ENCODE measurements around the gene SEPTIN11. TPM values are rescaled to one million over a fixed set of nuclear protein-coding genes. Genes with fewer than 3 reads are reported as not detected.

SEPTIN11 gene
- total RNA-seq, 2 donors from 2014 or later, result 41.9 to 48.3 TPM

- H3K4me3 ChIP-seq, result no peak overlapping the region
- H3K27ac ChIP-seq, result no peak overlapping the region
- TF ChIP-seq POLR2A (IDR thresholded peaks at IDR 0.05), result no peak
- no peak for TF ChIP-seq CTCF (IDR thresholded peaks at IDR 0.05)
- H3K36me3 ChIP-seq (replicated peaks in 1 of 2; ENCODE audit: insufficient read depth in 1 of 2, low read depth in 2 of 2), result no peaks in the 10 kb centered on the region
- intact Hi-C loops (cut with DNase I), result no loop called here
- peaks cover 13% of the 10 kb centered on the region for H3K4me1 ChIP-seq
- H3K27me3 ChIP-seq, result no peaks in the 10 kb centered on the region
- ATAC-seq (no peak), DNase-seq (no peak)
- H3K9me3 ChIP-seq, result no peaks in the 10 kb centered on the region
- WGBS, 2 donors, result 78 to 80% methylated on average over 1 of the region's 1 CpG
Observed at GRCh38 chr4:76972306-76972705, 22.8 kb downstream of the SEPTIN11 start.

GRCh38 chr4:76974150-76974549, 24.6 kb downstream of the SEPTIN11 start:
- Histone ChIP-seq H3K9me3 (no peaks in the 10 kb centered on the region), H3K27ac (no peak overlapping the region), H3K36me3 (replicated peaks in 1 of 2; ENCODE audit: insufficient read depth in 1 of 2, low read depth in 2 of 2) (no peaks in the 10 kb centered on the region), H3K4me1 (peaks cover 13% of the 10 kb centered on the region), H3K4me3 (no peak overlapping the region), H3K27me3 (no peaks in the 10 kb centered on the region)
- WGBS, 2 donors, result 96 to 97% methylated on average over 2 of the region's 2 CpGs
- DNase-seq (no peak), ATAC-seq (no peak)
- intact Hi-C loops (cut with DNase I), result no loop called here
- TF ChIP-seq CTCF (IDR thresholded peaks at IDR 0.05), result no peak
- no peak for TF ChIP-seq POLR2A (IDR thresholded peaks at IDR 0.05)

- Histone ChIP-seq H3K36me3 (replicated peaks in 1 of 2; ENCODE audit: insufficient read depth in 1 of 2, low read depth in 2 of 2) (no peaks in the 10 kb centered on the region), H3K27me3 (no peaks in the 10 kb centered on the region), H3K9me3 (no peaks in the 10 kb centered on the region), H3K27ac (no peak overlapping the region), H3K4me3 (no peak overlapping the region), H3K4me1 (peaks cover 19% of the 10 kb centered on the region)
- no peak for DNase-seq
- no peak for ATAC-seq
- TF ChIP-seq CTCF (IDR thresholded peaks at IDR 0.05) (no peak), POLR2A (IDR thresholded peaks at IDR 0.05) (no peak)
- intact Hi-C loops (cut with DNase I), result no loop called here
Observed at GRCh38 chr4:76977113-76977512, 27.6 kb downstream of the SEPTIN11 start.

- DNase-seq, result no peak
- Histone ChIP-seq H3K27ac (no peak overlapping the region), H3K4me3 (no peak overlapping the region), H3K9me3 (no peaks in the 10 kb centered on the region), H3K4me1 (peaks cover 23% of the 10 kb centered on the region), H3K27me3 (no peaks in the 10 kb centered on the region), H3K36me3 (replicated peaks in 1 of 2; ENCODE audit: insufficient read depth in 1 of 2, low read depth in 2 of 2) (no peaks in the 10 kb centered on the region)
- no peak for ATAC-seq
- intact Hi-C loops (cut with DNase I), result no loop called here
- 66 to 85% methylated on average over 3 of the region's 3 CpGs for whole genome bisulfite sequencing, 2 donors
- TF ChIP-seq POLR2A (IDR thresholded peaks at IDR 0.05), result no peak
- no peak for TF ChIP-seq CTCF (IDR thresholded peaks at IDR 0.05)
Observed at GRCh38 chr4:76977736-76978350, 28.3 kb downstream of the SEPTIN11 start.

GRCh38 chr4:76979236-76979635, 29.7 kb downstream of the SEPTIN11 start:
- no peak overlapping the region for H3K4me3 ChIP-seq
- intact Hi-C loops (cut with DNase I), result no loop called here
- ATAC-seq, result no peak
- 97 to 98% methylated on average over 2 of the region's 2 CpGs for WGBS, 2 donors
- no peak for DNase-seq
- TF ChIP-seq CTCF (IDR thresholded peaks at IDR 0.05) (no peak), POLR2A (IDR thresholded peaks at IDR 0.05) (no peak)
- no peaks in the 10 kb centered on the region for H3K36me3 ChIP-seq (replicated peaks in 1 of 2; ENCODE audit: insufficient read depth in 1 of 2, low read depth in 2 of 2)
- peaks cover 33% of the 10 kb centered on the region for H3K4me1 ChIP-seq
- H3K27ac ChIP-seq, result no peak overlapping the region
- no peaks in the 10 kb centered on the region for H3K9me3 ChIP-seq
- no peaks in the 10 kb centered on the region for H3K27me3 ChIP-seq
